NCI-H2081 treated with DMSO at 0.1 percent for 48 hours (cell line): ENCODE data around the gene EBLN2.

ENCODE experiments used
- DNase-seq: peaks from one replicate; lab custom pipeline; 2025; lab: John Stamatoyannopoulos, UW

The EBLN2 gene

DNA sequence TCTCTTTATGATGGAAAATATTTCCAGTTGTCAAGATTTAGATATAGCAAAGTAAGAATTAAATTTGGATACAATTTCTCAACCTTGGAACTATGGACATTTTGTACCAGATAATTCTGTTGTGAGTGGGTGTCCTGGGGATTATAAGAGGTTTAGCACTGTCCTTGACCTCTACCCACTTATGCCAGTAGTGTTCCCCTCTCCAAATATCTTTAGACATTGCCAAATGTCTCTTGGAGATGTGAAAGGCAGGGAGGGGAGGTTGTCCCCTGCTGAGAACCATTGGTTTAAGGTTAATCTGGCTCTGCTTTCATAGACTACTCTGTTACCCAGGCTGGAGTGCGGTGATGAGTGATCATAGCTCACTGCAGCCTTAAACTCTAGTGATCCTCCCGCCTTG, at the start of gene EBLN2:
TSS of gene EBLN2 (plus strand) at position 244 of the 400 bp plus-strand sequence. CDS start 423 bp downstream, outside the sequence.
- DNase-seq: no peak

GRCh38 chr3:73018298-73018697, 43.2 kb upstream of the EBLN2 start:
- DNase-seq: no peak

DNA sequence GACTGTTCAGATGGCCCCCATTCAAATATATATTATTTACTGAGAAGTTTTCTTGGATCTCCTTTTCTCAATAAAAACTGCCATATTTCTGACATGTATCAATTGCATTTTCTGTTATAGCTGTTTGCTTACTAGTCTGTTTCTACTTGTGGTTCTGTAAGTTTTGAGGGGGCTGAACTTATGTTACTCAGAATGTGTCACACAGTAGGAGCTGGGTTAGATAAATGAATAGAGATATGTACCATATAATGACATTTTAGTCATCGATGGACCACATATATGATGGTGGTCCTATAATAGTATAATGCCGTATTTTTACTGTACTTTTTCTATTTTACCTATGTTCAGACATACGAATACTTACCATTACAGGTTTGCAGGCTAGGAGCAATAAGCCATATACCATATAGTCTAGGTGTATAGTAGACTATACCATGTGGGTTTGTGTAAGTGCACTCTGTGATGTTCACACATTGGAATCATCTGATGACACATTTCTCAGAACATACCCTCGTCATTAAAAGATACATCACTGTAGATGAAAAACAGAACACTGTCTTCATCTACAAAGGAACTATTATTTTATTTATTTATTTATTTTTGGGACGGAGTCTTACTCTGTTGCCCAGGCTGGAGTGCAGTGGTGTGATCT, 42.5 kb upstream of the EBLN2 start:
- no peak for DNase-seq

- no peak for DNase-seq
Measured at GRCh38 chr3:73021301-73021835, 40.1 kb upstream of the EBLN2 start.

- no peak for DNase-seq
Measured at GRCh38 chr3:73024836-73025235, 36.6 kb upstream of the EBLN2 start.

DNA sequence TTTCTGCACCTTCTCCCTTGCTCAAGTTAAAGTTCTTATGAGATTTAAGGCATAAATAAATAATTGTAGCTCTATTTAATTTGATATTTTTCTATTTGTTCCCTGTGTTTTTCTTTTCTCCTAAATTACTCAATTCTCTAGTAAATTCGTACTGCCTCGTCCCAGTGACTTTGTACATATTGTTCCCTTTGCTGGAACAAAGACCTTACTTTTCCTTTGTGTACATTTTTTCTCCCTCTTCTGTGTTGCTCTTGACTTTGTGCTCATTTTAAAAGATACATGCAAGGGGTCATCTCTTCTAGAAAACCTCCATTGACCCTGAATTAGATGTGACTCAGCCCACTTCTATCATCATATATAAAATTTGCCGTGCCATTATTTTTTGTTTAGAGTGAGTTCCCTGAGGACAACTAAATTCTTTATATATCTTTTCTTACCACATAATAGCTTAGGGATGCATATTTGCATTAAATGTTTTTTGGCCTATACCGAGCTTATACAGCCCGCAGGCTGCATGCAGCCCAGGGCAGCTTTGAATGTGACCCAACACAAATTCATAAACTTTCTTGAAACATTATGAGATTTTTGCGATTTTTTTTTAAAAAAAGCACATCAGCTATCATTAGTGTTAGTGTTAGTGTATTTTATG, 35.2 kb upstream of the EBLN2 start:
- no peak for DNase-seq

DNA sequence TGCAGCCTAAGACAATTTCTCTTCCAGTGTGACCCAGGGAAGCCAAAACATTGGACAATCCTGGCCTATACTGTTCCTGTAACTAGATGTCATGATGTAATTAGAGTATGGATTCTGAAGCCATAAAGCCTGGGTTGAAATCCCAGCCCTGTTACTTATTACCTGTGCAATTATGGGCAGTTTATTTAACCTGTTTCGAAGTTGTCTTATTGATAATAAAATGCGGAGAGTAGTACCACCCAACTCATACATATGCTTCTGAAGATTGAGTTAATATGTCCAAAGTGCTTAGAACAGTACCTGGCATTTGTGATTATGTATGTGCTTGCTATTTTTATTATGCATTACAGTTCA, 34.7 kb upstream of the EBLN2 start:
- DNase-seq: no peak

DNA sequence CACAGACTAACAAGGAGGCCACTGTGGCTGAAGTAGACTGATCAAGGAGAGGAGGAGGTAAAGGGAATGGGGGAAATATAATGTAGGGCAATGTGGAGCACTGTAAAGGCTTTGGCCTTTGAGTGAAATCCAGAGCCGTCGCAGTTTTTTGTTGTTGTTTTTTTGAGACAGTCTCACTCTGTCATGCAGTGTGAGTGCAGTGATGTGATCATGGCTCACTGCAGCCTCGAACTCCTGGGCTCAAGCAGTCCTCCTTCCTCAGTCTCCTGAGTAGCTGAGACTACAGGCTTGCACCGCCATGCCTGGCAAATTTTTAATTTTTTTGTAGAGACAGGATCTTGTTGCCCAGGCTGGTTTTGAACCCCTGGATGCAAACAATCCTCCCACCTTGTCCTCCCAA, 32.7 kb upstream of the EBLN2 start:
- no peak for DNase-seq

DNA sequence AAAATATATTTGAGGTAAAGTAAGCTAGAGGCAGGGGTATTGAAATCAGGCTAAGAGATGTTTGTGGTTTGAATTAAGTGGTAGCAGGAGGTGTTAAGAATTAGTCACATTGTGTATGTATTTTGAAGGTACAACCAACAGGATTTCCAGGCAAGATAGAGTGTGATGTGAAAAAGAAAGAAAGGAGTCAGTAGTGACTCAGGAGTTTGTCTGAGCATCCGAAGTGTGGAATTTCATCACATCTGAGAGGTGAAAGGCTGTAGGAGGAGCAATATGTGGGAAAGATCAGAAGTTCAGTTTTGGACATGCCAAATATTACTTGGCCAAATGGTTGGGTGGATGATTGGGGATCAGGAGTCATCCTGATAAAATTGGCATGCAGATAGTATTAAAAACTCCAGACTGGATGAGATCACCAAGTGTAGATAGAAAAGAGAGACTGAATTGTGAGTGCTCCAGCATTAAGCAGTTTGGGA, 32.1 kb upstream of the EBLN2 start:
- DNase-seq: no peak

- DNase-seq: no peak
Measured at GRCh38 chr3:73030073-73030597, 31.3 kb upstream of the EBLN2 start.

- no peak for DNase-seq
Measured at GRCh38 chr3:73031573-73032103, 29.8 kb upstream of the EBLN2 start.

- DNase-seq: no peak
Measured at GRCh38 chr3:73036694-73037591, 24.5 kb upstream of the EBLN2 start.

GRCh38 chr3:73041537-73041936, 19.9 kb upstream of the EBLN2 start:
- no peak for DNase-seq

DNA sequence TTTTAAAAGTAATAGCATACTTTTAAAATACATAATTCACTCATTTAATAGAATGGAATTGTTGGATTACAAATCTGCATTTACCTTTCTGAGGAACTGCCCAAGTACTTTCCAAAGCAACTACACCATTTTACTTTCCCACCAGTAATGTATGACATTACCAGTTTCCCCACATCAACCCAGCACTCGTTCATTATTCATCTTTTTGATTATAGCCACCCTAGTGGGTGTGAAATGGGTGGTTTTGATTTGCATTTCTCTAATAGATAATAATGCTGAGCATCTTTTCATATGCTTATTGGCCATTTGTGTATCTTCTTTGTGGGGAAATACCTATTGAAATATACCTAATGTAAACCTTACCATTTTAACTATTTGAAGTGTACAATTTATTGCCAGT, 18.0 kb upstream of the EBLN2 start:
- DNase-seq: no peak

DNA sequence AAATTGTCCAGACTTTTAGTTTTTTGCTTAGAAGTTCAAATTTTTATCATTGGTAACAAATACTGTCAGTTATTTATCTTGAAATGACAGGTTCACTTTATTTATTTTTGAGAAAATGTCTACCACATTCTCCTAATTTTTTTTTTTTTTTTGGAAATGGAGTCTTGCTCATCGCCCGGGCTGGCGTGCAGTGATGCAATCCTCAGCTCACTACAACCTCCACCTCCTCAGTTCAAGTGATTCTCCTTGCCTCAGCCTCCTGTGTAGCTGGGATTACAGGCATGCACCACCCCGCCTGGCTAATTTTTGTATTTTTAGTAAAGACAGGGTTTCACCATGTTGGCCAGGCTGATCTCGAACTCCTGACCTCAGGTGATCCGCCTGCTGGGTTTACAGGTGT, 16.1 kb upstream of the EBLN2 start:
- DNase-seq: no peak

- no peak for DNase-seq
Measured at GRCh38 chr3:73046195-73046594, 15.3 kb upstream of the EBLN2 start.

GRCh38 chr3:73049319-73049718, 12.1 kb upstream of the EBLN2 start:
- DNase-seq: no peak

GRCh38 chr3:73052857-73053256, 8.6 kb upstream of the EBLN2 start:
- DNase-seq: no peak

GRCh38 chr3:73055583-73055982, 5.9 kb upstream of the EBLN2 start:
- DNase-seq: no peak

DNA sequence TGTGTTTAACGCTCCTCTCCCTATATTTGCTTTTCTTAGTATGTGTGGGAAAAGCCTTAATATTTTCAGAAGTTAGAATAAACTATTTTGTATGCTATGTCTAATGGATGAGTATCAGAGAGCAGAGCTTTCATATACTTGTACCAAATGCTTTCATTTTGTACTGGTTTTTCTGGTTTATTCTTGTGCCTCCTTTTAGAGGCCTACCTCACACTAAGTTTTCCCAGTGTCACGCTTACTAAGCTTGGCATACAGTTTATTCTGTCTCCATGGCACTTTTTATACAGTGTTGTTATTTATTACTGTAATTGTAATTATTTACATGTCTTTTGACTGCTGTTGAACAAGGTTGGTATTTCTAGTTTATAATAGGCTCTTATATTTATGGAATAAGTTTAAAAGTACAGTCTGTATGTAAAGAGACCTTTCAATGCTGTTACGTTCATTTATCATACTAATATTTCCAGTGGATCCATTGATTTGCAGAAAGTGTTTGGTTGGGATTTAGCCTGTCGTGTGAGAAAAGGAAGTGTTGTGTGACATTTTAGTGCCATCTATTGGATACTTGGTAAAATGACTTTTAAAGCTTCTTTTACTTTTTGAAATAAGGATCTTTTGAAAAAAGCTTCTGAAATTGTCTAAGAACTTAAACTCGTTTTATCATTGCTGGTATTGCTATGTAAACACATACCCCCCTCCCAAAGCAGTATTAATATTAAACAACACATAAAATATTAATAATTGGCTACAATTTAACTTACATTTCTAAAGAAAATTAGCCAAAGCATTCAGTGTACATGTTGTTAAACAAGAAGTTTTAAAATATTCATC, 5.2 kb upstream of the EBLN2 start:
- DNase-seq: no peak

- DNase-seq: no peak
Measured at GRCh38 chr3:73056845-73057150, 4.7 kb upstream of the EBLN2 start.
